ENCODE data around the gene ITGB7.

DNA sequence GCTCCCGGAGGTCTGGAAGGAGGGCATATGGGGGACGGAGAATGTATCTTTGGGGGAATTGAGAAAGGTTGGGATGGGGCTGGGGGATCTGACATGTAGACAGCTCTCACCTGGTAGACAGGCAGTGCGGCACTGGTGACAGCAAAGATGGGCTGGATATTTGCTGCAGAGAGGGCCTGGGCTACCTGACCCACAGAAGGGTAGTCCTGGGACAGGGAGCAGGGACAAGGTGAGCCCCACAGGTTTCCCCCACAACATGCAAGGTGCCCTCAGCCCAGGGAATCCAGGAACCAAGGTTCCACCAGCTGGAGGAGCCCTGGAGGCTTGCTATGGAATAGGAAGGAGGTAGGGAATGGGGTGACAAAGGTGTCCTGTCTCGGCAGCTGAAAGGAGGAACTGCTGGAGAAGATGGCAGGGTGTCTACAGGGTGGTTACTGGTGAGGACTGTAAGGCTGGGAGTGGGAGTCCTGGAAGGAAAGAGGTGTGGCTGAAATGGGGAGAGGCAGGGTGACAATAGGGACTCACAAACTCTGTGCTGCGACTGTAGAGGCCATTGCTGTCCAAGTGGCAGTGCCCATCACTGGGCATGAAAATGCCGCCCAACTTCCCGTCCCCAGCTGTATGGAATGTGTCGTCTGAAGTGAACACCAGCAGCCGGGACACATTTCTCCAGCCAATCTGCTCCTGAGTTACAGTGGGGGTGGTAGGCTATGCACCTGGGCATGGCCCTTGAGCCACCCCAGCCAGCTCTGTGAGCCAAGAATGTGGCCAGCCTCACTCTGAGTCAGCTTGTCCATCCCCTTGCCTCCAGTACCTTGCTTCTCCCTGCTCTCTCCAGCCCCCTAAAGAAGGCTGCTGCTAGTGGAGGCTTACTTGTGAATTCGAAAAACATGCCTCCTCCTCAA is 11.3 kb downstream of the ITGB7 start:
- TF ChIP-seq, protein P1, sequence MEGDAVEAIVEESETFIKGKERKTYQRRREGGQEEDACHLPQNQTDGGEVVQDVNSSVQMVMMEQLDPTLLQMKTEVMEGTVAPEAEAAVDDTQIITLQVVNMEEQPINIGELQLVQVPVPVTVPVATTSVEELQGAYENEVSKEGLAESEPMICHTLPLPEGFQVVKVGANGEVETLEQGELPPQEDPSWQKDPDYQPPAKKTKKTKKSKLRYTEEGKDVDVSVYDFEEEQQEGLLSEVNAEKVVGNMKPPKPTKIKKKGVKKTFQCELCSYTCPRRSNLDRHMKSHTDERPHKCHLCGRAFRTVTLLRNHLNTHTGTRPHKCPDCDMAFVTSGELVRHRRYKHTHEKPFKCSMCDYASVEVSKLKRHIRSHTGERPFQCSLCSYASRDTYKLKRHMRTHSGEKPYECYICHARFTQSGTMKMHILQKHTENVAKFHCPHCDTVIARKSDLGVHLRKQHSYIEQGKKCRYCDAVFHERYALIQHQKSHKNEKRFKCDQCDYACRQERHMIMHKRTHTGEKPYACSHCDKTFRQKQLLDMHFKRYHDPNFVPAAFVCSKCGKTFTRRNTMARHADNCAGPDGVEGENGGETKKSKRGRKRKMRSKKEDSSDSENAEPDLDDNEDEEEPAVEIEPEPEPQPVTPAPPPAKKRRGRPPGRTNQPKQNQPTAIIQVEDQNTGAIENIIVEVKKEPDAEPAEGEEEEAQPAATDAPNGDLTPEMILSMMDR (IDR thresholded peaks at IDR 0.05; ENCODE audit: insufficient read depth, low read depth, low read length): no peak
- TF ChIP-seq EZH2 (IDR thresholded peaks at IDR 0.05; ENCODE audit: insufficient read depth, low read length): no peak

All from astrocyte (in vitro differentiated cells and primary cell).